Prostate gland (tissue), 2 donors: ENCODE results near the gene COPE. TPM values are rescaled to one million over a fixed set of nuclear protein-coding genes. Genes with fewer than 3 reads are reported as not detected.

ENCODE experiments used
- DNase-seq: peaks from one replicate; pipeline ENCODE4 v3.0.0-alpha.2; 2019; ENCODE audit warnings: low spot score
- H3K27ac ChIP-seq, 2 donors: fragments of 200-600 bp; sonication (generic); 2 replicates each; pipeline ENCODE4 v1.5.1; 2017 to 2019
- H3K27me3 ChIP-seq: fragments of 200-600 bp; sonication (generic); replicated peaks from 2 replicates; pipeline ENCODE4 v1.5.1; 2019; ENCODE audit not compliant: insufficient read depth
- H3K36me3 ChIP-seq, 2 donors: fragments of 200-600 bp; sonication (generic); 1 replicate in 1 of 2; 2 replicates in 1 of 2; pipeline versions ENCODE4 v1.5.1 to v1.8.1; 2017 to 2019
- H3K4me1 ChIP-seq: fragments of 200-600 bp; sonication (generic); replicated peaks from 2 replicates; pipeline ENCODE4 v1.5.1; 2019
- H3K4me3 ChIP-seq, 2 donors: fragments of 200-600 bp; sonication (generic); 2 replicates each; pipeline ENCODE4 v1.5.1; 2017 to 2019
- H3K9me3 ChIP-seq: fragments of 200-600 bp; sonication (generic); 2 replicates; pipeline ENCODE4 v1.5.1; 2017
- CTCF ChIP-seq, 4 experiments: fragments of 200-600 bp in 2 of 4; fragments of 450-650 bp in 2 of 4; sonication (generic) in 2 of 4; IDR thresholded peaks; 1 replicate in 3 of 4; 2 replicates in 1 of 4; pipeline ENCODE4 v1.5.1; 2016 to 2019; ENCODE audit warnings: antibody characterized with exemption in 4 of 4, mild to moderate bottlenecking in 2 of 4, moderate library complexity in 2 of 4
- POLR2A ChIP-seq: fragments of 450-650 bp; IDR thresholded peaks from one replicate; pipeline ENCODE4 v1.6.1; 2016; ENCODE audit warnings: antibody characterized with exemption, mild to moderate bottlenecking
- POLR2AphosphoS5 ChIP-seq: sonication (generic); formaldehyde crosslinking; IDR thresholded peaks from one replicate; pipeline ENCODE4 v1.6.1; 2017; ENCODE audit warnings: antibody characterized with exemption
- WGBS: methylation state at CpG from one replicate; pipeline ENCODE4 v1.1.5; 2018; 5-methylcytosine and 5-hydroxymethylcytosine counted together
- intact Hi-C: fragments of 100-400 bp; cut with DNase I; formaldehyde crosslinking; loops from one replicate; pipeline ENCODE4 v1.14.2; 2022
- total RNA-seq, 2 donors: library from RNA; depleted of rRNA; stranded (reverse); fragments of >200 nt; gene quantifications; one replicate each; pipeline ENCODE4 v1.1.0, GENCODE V29; 2016

COPE gene
- total RNA-seq, 2 donors from 2014 or later = 402 to 553 TPM

GRCh38 chr19:18893587-18894253, 25.5 kb downstream of the COPE start:
- no peaks in the 10 kb centered on the region for H3K27me3 ChIP-seq
- intact Hi-C loops = no loop called here
- no peak for TF ChIP-seq POLR2AphosphoS5
- no peak for TF ChIP-seq POLR2A
- TF ChIP-seq CTCF (IDR thresholded peaks at IDR 0.05) = no peak
- no peaks in the 10 kb centered on the region for H3K36me3 ChIP-seq
- H3K4me3 ChIP-seq = no peak overlapping the region
- WGBS = 44% methylated on average over 14 of the region's 18 CpGs
- H3K9me3 ChIP-seq = no peaks in the 10 kb centered on the region
- no peak for DNase-seq
- H3K4me1 ChIP-seq = peaks cover 4% of the 10 kb centered on the region
- no peak overlapping the region for H3K27ac ChIP-seq

- Histone ChIP-seq H3K4me1 (peaks cover 1% of the 10 kb centered on the region), H3K4me3 (no peak overlapping the region), H3K27me3 (no peaks in the 10 kb centered on the region), H3K27ac (no peak overlapping the region), H3K9me3 (no peaks in the 10 kb centered on the region), H3K36me3 (no peaks in the 10 kb centered on the region)
- 88% methylated on average over 10 of the region's 10 CpGs for WGBS
- TF ChIP-seq POLR2A (no peak), CTCF (IDR thresholded peaks at IDR 0.05) (no peak), POLR2AphosphoS5 (no peak)
- intact Hi-C loops = no loop called here
- DNase-seq = no peak
Observed at GRCh38 chr19:18889949-18890745, 29.0 kb downstream of the COPE start.

DNA sequence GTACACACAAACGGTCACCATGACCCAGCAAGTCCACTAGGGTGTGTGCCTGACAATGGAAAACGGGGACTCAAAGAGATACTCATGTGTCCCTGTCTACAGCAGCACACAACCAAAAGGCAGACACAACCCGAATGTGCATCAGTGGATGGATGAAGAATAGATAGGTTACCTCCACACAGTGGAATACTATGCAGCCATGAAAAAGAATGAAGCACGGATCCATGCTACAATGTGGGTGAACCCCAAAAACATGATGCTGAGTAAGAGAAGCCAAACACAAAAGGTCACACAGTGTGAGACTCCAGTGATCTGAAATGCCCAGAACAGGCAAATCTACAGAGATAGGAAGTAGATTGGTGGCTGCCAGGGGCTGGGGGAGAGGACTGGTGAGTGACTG, 32.2 kb downstream of the COPE start:
- no peaks in the 10 kb centered on the region for H3K4me1 ChIP-seq
- 95% methylated on average over 4 of the region's 4 CpGs for WGBS
- no peaks in the 10 kb centered on the region for H3K9me3 ChIP-seq
- intact Hi-C loops = no loop called here
- no peak for TF ChIP-seq POLR2AphosphoS5
- no peak for TF ChIP-seq CTCF (IDR thresholded peaks at IDR 0.05)
- TF ChIP-seq POLR2A = no peak
- DNase-seq = no peak
- H3K36me3 ChIP-seq = no peaks in the 10 kb centered on the region
- no peak overlapping the region for H3K4me3 ChIP-seq
- no peak overlapping the region for H3K27ac ChIP-seq
- H3K27me3 ChIP-seq = no peaks in the 10 kb centered on the region

DNA sequence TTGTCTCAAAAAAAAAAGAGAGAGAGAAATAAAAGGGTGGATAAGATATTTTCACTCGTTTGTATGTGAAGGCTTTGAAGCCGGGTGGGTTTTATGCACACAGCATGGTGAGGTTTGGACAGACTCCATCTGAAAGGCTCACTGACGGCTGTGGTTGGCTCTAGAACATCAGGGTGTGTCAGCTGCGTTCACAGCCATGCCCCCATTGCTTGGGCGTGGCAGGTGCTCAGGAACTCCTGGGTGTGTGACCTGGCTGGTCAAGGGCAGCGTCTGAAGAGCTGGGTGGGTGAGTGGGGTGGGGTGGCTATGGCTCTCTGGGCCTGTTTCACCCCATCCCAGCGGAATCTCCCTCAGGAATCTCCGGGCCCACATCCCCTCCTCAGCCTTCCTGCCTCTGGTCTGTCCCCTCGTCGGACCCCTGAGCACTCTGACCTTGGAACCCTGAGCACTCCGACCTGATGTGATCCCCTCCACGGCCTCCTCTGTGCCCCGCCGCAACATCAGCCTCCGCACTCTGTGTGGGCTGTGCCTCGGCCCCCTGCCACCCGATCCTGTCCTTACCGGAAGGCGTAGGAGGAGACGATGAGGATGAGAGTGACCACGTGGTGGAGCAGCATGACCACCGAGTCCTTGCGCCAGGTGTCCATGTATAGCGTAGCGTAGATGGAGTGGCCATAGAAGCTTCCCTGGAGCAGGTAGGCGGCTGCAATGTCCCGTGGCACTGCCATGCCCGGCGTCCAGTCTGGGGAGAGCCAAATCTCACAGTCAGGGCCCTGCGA, 35.5 kb downstream of the COPE start:
- Histone ChIP-seq H3K36me3 (no peaks in the 10 kb centered on the region), H3K4me3 (no peak overlapping the region), H3K27ac (no peak overlapping the region), H3K4me1 (no peaks in the 10 kb centered on the region), H3K27me3 (no peaks in the 10 kb centered on the region), H3K9me3 (no peaks in the 10 kb centered on the region)
- WGBS = 87% methylated on average over 30 of the region's 30 CpGs
- intact Hi-C loops = no loop called here
- DNase-seq = no peak
- TF ChIP-seq CTCF (IDR thresholded peaks at IDR 0.05) (no peak), POLR2A (no peak), POLR2AphosphoS5 (no peak)
